HepG2 (cell line): ENCODE data around the gene LASP1.

Experiments
- MAX ChIP-seq: IDR thresholded peaks from 2 replicates; pipeline ENCODE4 v1.6.1; 2012; ENCODE audit warnings: inconsistent platforms
- MAZ ChIP-seq, 2 experiments: sonication (generic) in 1 of 2; formaldehyde crosslinking in 1 of 2; IDR thresholded peaks; 2 replicates each; pipeline versions ENCODE4 v1.5.0 to v1.6.1; 2012 to 2020; ENCODE audit warnings: low read depth in 2 of 2, mild to moderate bottlenecking in 2 of 2, borderline replicate concordance in 1 of 2, improper control_type of control experiment in 1 of 2, low read length in 1 of 2, missing genetic modification reagents in 1 of 2, moderate library complexity in 1 of 2
- ZNF44 ChIP-seq: sonication (generic); formaldehyde crosslinking; IDR thresholded peaks from 2 replicates; pipeline ENCODE4 v1.5.1; 2020; ENCODE audit warnings: mild to moderate bottlenecking, missing genetic modification reagents

GRCh38 chr17:38899421-38899820, 29.6 kb downstream of the LASP1 start:
- TF ChIP-seq MAZ (IDR thresholded peaks at IDR 0.05; ENCODE audit: borderline replicate concordance, low read depth, low read length) (no peak), MAZ (CRISPR knock-in tag; IDR thresholded peaks at IDR 0.05; ENCODE audit: low read depth) (no peak), ZNF44 (CRISPR knock-in tag) (no peak), MAX (no peak)
